Mucosa of gallbladder (tissue), 1 donor: Measurements from ENCODE around the gene VPS54. TPM values are rescaled to one million over a fixed set of nuclear protein-coding genes. Genes with fewer than 3 reads are reported as not detected.
A peak's percentile ranks its signal among the peaks of the same experiment; 100 is the strongest.

Experiments
- DNase-seq: peaks from one replicate; pipeline ENCODE4 v3.0.0-alpha.2; 2020; ENCODE audit warnings: low spot score
- total RNA-seq: library from RNA; stranded (reverse); gene quantifications from one replicate; pipeline ENCODE4 v1.2.1, GENCODE V29; 2021
- donor health status: DM: no; HTN: no; CAD: no.

VPS54 gene
- total RNA-seq, 1 donor from 2014 or later: 22.9 TPM

DNA sequence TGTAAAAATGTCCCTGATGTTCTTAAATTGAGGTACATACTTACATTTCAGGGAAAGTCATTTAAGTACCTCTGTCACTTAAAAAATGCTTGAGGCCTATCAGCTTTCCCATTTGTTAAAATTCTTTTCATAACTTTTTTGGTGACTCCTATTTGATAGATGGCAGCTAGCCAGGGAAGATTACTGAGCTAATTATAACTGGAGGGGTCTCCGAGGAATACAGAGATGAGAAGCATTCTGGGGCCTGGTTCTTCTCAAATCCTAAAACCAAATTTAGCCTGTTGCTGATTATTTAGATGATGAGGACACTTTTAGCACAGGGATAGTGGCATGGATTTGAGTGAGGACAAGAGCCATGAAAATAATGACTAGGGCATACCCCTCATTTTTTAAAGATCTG, 172.7 kb downstream of the VPS54 start:
- DNase-seq: no peak

DNA sequence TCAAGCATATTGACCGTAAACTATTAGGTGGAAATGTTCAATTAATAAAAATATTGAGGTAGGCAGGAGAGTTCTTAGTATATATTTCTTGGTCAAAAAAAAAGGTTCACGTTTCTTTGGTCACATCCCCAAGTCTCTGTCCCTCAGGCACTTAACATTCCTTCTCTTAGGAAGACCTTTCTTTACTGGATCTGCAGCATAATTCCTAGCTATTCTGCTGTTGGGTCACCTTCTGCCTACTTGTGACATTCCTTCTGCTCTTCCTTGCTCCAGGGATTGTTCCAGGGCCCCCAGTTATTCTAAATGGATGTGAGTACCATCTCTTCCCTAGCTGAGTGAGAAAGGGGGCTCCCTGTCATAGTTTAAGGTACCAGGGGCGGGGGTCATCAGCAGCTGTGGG, 173.4 kb downstream of the VPS54 start:
- no peak for DNase-seq

DNA sequence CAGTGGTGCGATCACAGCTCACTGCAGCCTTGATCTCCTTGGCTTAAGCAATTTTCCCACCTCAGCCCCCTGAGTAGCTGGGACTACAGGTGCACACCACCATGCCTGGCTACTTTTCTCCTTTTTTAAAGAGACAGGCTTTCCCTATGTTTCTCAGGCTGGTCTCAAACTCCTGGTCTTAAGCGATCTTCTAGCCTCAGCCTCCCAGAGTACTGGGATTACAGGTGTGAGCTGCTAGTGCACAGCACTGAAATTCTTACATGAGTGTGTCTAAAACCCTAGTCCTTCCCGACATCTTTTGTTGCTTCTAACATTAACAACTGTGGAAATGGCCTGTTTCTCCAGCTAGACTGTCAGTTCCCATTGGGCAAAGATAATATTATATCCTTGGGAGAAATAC, 174.6 kb downstream of the VPS54 start:
- no peak for DNase-seq

DNA sequence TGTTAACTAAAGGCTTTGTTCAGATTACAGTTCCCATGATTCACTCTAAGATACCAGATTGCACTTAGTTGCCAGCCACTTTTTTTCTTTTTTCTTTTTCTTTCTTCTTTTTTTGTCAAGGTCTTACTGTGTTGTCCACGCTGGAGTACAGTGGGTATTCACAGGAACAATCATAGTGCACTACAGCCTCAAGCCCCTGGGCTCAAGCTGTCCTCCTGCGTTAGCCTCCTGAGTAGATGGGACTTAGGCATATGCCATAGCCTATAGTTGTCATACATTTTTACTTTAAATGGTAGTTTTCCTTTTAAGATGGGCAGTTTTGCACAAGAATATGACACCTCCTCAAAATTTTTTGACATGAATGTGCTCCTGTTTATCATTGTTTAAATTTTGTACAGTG, 175.4 kb downstream of the VPS54 start:
- no peak for DNase-seq

DNA sequence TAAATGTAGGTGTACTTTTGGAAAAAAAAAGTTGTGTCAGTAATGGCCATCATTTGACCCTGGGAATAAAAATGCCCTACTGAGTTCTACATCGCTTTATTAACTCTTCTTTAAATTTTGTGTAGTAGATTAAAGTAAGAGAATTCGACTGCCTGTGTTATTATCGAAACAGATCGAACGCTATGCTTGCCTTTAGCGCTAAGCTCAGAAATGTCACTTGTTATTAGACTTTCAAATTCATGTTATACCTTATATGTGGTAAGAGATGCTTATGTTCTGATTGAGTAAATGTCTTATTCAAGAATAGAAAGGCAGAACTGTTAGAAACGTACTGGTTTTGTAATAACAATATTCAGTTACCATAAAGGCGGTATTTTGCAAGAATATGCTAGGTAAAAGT, 176.1 kb downstream of the VPS54 start:
- DNase-seq: no peak

GRCh38 chr2:63842149-63843061, 176.8 kb downstream of the VPS54 start:
- peak; percentile 40 for DNase-seq

Other genes starting within 250 kb of the VPS54 start
- 129 TPM for gene UGP2, start 177.5 kb downstream of the VPS54 start, total RNA-seq
- 53.5 TPM for gene PELI1, start 125.0 kb upstream of the VPS54 start, total RNA-seq